Tibial nerve (tissue), 4 donors: ENCODE measurements around the gene BLCAP. TPM values are rescaled to one million over a fixed set of nuclear protein-coding genes. Genes with fewer than 3 reads are reported as not detected.

Experiments
- DNase-seq, 2 donors: peaks; one replicate each; pipeline ENCODE4 v3.0.0-alpha.2; 2019; ENCODE audit warnings: low spot score in 2 of 2
- H3K27ac ChIP-seq, 4 donors: fragments of 200-600 bp; sonication (generic) in 3 of 4; one replicate each; pipeline ENCODE4 v1.5.1; 2017 to 2019; ENCODE audit warnings: mild to moderate bottlenecking in 1 of 4
- H3K27me3 ChIP-seq, 2 donors: fragments of 200-600 bp; sonication (generic) in 1 of 2; one replicate each; pipeline versions ENCODE4 v1.5.1 to v1.6.0; 2017 to 2019
- H3K36me3 ChIP-seq, 3 donors: fragments of 200-600 bp; sonication (generic); one replicate each; pipeline ENCODE4 v1.5.1; 2018 to 2019
- H3K4me1 ChIP-seq, 4 donors: fragments of 200-600 bp; sonication (generic) in 3 of 4; one replicate each; pipeline ENCODE4 v1.5.1; 2017 to 2019
- H3K4me3 ChIP-seq, 4 donors: fragments of 200-600 bp; sonication (generic) in 3 of 4; one replicate each; pipeline ENCODE4 v1.5.1; 2017 to 2019; ENCODE audit warnings: mild to moderate bottlenecking in 1 of 4, moderate library complexity in 1 of 4
- H3K9me3 ChIP-seq, 4 donors: fragments of 200-600 bp; sonication (generic) in 3 of 4; one replicate each; pipeline ENCODE4 v1.5.1; 2017 to 2019
- CTCF ChIP-seq, 5 experiments: fragments of 200-600 bp in 3 of 5; fragments of 450-650 bp in 2 of 5; sonication (generic) in 3 of 5; IDR thresholded peaks; one replicate each; pipeline ENCODE4 v1.5.1; 2016 to 2019; ENCODE audit warnings: antibody characterized with exemption in 5 of 5, mild to moderate bottlenecking in 3 of 5, moderate library complexity in 2 of 5
- EP300 ChIP-seq, 2 donors: sonication (generic); formaldehyde crosslinking; IDR thresholded peaks; one replicate each; pipeline ENCODE4 v1.6.1; 2017; ENCODE audit warnings: antibody characterized with exemption in 2 of 2, mild to moderate bottlenecking in 1 of 2
- POLR2A ChIP-seq, 2 donors: fragments of 450-650 bp; IDR thresholded peaks; one replicate each; pipeline ENCODE4 v1.6.1; 2017; ENCODE audit warnings: antibody characterized with exemption in 2 of 2, mild to moderate bottlenecking in 2 of 2, moderate library complexity in 2 of 2
- WGBS, 2 donors: methylation state at CpG; one replicate each; pipeline ENCODE4 v1.1.5; 2018; 5-methylcytosine and 5-hydroxymethylcytosine counted together
- total RNA-seq, 4 donors: library from RNA; depleted of rRNA; stranded (reverse); fragments of >200 nt; gene quantifications; one replicate each; pipeline ENCODE4 v1.1.0, GENCODE V29; 2016

The BLCAP gene
- total RNA-seq, 4 donors from 2014 or later = 39.8 to 51.3 (median 48.8) TPM

- peak in 1 of 2 donors; percentile 92 for DNase-seq
- WGBS, 2 donors = 67 to 75% methylated on average over 6 of the region's 6 CpGs
- no peaks in the 10 kb centered on the region for H3K27me3 ChIP-seq
- H3K9me3 ChIP-seq = no peaks in the 10 kb centered on the region
- peak overlapping the region in 1 of 4 donors; percentile 3 for H3K27ac ChIP-seq
- H3K4me1 ChIP-seq = peaks cover 0 to 6% (median 2%) of the 10 kb centered on the region in 4 donors
- no peaks in the 10 kb centered on the region for H3K36me3 ChIP-seq
- no peak overlapping the region for H3K4me3 ChIP-seq
- TF ChIP-seq CTCF (IDR thresholded peaks at IDR 0.05) (peak; percentile 83 to 94 (median 85)), EP300 (IDR thresholded peaks at IDR 0.05) (peak in 1 of 2 donors; percentile 15), POLR2A (IDR thresholded peaks at IDR 0.05) (no peak)
Measured at GRCh38 chr20:37534401-37535157, 6.9 kb upstream of the BLCAP start.

DNA sequence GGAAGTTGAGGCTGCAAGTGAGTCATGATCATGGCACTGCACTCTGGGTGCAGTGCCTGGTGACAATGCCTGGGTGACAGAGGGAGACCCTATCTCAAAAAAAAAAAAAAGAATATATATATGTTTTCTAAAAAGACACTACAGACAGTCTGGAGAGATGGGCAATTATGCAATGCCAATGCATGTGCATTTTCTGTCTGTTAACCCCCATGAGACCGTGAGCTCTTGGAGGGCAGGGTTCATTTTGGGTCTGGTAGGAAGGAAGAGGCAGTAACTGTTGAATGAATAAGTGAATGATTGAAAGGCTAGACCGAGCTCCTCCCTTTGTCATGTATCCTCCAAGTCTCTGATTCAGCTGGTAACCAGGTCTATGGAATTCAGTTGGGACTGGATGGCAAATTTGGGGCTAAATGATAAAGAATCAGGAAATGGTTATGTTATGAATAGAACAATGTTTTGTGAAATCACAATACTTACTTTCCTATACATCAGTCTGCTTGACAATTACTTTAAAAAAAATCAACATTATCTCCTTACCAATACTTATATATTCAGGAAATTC, 5.6 kb upstream of the BLCAP start:
- 76 to 78% methylated on average over 2 of the region's 2 CpGs for WGBS, 2 donors
- H3K27me3 ChIP-seq = no peaks in the 10 kb centered on the region
- H3K4me3 ChIP-seq = no peak overlapping the region
- no peak for TF ChIP-seq CTCF (IDR thresholded peaks at IDR 0.05)
- TF ChIP-seq EP300 (IDR thresholded peaks at IDR 0.05) = no peak
- TF ChIP-seq POLR2A (IDR thresholded peaks at IDR 0.05) = no peak
- H3K9me3 ChIP-seq = no peaks in the 10 kb centered on the region
- H3K4me1 ChIP-seq = peaks cover 0 to 14% (median 9%) of the 10 kb centered on the region in 4 donors
- no peak overlapping the region for H3K27ac ChIP-seq
- no peaks in the 10 kb centered on the region for H3K36me3 ChIP-seq
- DNase-seq = no peak

DNA sequence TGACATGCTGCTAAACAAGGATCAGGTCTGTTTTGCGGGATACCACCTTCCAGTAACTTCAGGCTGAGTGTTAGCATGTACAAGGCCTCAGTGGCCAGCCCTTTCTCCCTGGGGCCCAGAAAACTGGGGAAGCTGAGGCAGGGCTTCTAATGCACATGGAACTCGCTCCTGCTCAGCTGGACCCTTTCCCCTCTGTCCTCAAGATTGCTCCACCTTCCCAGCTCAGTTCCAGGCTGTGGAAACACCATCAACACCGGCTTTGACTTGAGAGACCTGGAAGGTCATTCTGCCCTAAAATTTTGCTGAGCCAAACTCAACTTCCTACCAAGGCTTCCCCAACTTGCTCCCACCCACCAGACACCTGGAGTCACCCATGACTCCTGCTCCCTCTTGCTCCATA, 4.2 kb upstream of the BLCAP start:
- H3K4me3 ChIP-seq = no peak overlapping the region
- TF ChIP-seq POLR2A (IDR thresholded peaks at IDR 0.05) (no peak), EP300 (IDR thresholded peaks at IDR 0.05) (no peak)
- no peak overlapping the region for H3K27ac ChIP-seq
- no peak for DNase-seq
- no peaks in the 10 kb centered on the region for H3K36me3 ChIP-seq
- no peaks in the 10 kb centered on the region for H3K9me3 ChIP-seq
- H3K27me3 ChIP-seq = no peaks in the 10 kb centered on the region
- peaks cover 0 to 16% (median 10%) of the 10 kb centered on the region in 4 donors for H3K4me1 ChIP-seq
- 86 to 90% methylated on average over 3 of the region's 3 CpGs for WGBS, 2 donors

- H3K4me3 ChIP-seq = no peak overlapping the region
- WGBS, 2 donors = 73 to 75% methylated on average over 2 of the region's 2 CpGs
- H3K36me3 ChIP-seq = no peaks in the 10 kb centered on the region
- TF ChIP-seq POLR2A (IDR thresholded peaks at IDR 0.05) (no peak), CTCF (IDR thresholded peaks at IDR 0.05) (no peak), EP300 (IDR thresholded peaks at IDR 0.05) (no peak)
- peaks cover 0 to 28% (median 20%) of the 10 kb centered on the region in 4 donors for H3K4me1 ChIP-seq
- H3K9me3 ChIP-seq = no peaks in the 10 kb centered on the region
- H3K27me3 ChIP-seq = no peaks in the 10 kb centered on the region
- DNase-seq = no peak
- no peak overlapping the region for H3K27ac ChIP-seq
Measured at GRCh38 chr20:37530696-37531095, 3.0 kb upstream of the BLCAP start.

DNA sequence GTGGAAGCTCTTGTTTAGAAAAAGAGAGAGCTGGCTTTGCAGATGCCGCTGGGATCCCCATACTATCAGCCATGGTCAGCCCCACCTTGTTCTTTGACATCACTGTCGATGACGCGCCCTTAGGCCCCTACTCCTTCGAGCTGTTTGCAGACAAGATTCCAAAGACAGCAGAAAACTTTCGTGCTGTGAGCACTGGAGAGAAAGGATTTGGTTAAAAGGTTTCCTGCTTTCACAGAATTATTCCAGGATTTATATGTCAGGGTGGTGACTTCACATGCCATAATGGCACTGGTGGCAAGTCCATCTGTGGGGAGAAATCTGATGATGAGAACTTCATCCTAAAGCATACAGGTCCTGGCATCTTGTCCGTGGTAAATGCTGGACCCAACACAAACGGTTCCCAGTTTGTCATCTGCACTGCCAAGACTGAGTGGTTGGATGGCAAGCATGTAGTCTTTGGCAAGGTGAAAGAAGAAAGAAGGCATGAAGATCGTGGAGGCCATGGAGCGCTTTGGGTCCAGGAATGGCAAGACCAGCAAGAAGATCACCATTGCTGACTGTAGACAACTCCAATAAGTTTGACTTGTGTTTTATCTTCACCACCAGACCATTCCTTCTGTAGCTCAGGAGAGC, 2.4 kb upstream of the BLCAP start:
- DNase-seq = no peak
- no peaks in the 10 kb centered on the region for H3K36me3 ChIP-seq
- no peak for TF ChIP-seq CTCF (IDR thresholded peaks at IDR 0.05)
- no peak for TF ChIP-seq EP300 (IDR thresholded peaks at IDR 0.05)
- TF ChIP-seq POLR2A (IDR thresholded peaks at IDR 0.05) = no peak
- no peak overlapping the region for H3K4me3 ChIP-seq
- H3K4me1 ChIP-seq = peaks cover 0 to 34% (median 26%) of the 10 kb centered on the region in 4 donors
- 88 to 90% methylated on average over 10 of the region's 10 CpGs for WGBS, 2 donors
- H3K9me3 ChIP-seq = no peaks in the 10 kb centered on the region
- H3K27ac ChIP-seq = no peak overlapping the region
- no peaks in the 10 kb centered on the region for H3K27me3 ChIP-seq
